Measurements from ENCODE around the gene SKA1.
"Not testable (repeated sequence)": the region's sequence is repeated elsewhere in the genome, so short reads cannot be mapped to it uniquely, and the experiment has no call there.

Gene SKA1

DNA sequence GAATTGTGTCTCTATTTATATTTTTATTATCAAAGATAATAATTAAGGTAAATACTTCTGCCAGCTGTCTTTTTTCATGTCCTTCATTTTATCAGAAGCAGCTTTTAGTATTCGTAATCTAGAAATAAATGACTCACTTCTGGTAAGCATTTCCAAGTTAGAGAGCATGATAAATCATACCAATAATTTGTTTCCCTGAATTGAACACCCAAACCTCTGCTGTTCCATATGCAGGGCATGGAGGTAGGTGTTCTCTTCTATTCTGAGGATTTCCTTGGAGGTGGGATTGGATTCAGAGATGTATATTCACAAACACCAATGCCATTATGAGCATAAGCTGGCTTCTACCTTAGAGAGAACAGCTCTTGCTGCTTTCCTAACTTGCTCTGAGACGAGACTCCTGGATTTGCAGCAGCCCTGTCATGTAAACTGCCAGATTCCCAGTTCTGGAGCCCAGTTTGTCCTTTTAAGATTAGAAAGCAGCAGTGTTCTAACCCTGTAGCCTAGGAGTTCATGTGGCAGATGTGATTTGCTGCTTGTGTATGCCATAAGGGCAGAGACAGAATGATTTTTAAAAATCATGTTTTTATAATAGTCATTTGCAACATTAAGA is 47.5 kb downstream of the SKA1 start:
- in situ Hi-C loops (cut with MboI; ENCODE audit: low sequenced_read_pairs, unreplicated experiment), result no loop called here

DNA sequence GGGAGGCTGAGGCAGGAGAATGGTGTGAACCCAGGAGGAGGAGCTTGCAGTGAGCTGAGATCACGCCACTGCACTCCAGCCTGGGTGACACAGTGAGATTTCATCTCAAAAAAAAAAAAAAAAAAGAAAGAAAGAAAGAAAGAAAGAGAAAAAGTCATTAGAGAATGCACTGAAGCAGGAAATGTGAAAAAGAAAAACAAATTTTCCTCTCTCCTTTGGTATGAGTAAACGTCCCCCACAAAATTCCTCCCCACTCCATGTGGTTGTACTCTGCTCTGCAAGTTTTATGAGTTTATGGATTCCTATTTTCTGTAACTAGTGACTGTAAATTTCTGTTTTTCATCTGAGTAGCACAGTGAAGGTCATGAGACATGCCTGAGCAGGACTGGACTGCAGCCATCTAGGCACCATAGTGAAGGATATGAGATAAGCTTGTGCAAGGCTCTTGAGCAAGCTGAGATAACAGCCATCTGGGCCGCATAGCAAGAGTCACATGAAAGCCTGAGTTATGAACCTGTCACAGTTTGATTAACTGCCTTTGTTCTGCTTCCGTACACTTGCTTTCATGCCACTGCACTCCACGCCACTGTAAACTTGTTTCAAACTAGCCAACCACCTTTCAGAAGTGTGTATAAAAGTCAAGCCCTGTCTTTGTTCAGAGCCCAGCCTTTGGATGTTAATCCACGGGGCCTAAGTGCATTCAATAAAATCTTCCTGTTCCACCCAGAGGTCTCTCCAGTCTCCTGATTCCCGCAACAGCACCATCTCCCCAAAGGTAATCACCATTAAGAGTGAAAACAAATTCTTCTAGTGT is 50.2 kb downstream of the SKA1 start:
- in situ Hi-C loops (cut with MboI; ENCODE audit: low sequenced_read_pairs, unreplicated experiment), result no loop called here
- TF ChIP-seq, protein P1, sequence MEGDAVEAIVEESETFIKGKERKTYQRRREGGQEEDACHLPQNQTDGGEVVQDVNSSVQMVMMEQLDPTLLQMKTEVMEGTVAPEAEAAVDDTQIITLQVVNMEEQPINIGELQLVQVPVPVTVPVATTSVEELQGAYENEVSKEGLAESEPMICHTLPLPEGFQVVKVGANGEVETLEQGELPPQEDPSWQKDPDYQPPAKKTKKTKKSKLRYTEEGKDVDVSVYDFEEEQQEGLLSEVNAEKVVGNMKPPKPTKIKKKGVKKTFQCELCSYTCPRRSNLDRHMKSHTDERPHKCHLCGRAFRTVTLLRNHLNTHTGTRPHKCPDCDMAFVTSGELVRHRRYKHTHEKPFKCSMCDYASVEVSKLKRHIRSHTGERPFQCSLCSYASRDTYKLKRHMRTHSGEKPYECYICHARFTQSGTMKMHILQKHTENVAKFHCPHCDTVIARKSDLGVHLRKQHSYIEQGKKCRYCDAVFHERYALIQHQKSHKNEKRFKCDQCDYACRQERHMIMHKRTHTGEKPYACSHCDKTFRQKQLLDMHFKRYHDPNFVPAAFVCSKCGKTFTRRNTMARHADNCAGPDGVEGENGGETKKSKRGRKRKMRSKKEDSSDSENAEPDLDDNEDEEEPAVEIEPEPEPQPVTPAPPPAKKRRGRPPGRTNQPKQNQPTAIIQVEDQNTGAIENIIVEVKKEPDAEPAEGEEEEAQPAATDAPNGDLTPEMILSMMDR (IDR thresholded peaks at IDR 0.05; ENCODE audit: borderline replicate concordance, control extremely low read depth, extremely low read depth, insufficient read depth, missing control alignments), result no peak
- no peak for DNase-seq (ENCODE audit: low spot score)

More for the DNA sequence above, 47.5 kb downstream of the SKA1 start:
- no peak for DNase-seq (ENCODE audit: low spot score)
- TF ChIP-seq, protein P1 (IDR thresholded peaks at IDR 0.05; ENCODE audit: borderline replicate concordance, control extremely low read depth, extremely low read depth, insufficient read depth, missing control alignments), result no peak

DNA sequence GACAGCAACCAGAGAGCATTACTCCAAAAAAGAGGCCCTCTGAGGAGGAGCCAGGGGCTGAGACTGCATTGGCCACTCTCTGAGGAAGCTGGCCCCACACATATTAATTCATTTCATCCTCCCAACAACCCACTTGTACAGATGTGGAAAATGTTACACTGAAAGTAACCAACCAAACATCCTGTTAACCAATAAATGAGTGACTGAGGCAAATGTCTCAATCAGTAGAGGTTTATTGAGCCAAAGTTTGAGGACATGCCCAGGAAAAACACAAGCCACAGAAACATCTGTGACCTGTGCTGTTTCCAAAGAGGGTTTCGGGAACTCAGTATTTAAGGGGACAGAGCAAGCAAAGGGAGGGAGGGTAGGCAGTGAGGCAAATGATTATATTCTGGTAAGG is 53.0 kb downstream of the SKA1 start:
- in situ Hi-C loops (cut with MboI; ENCODE audit: low sequenced_read_pairs, unreplicated experiment), result no loop called here
- DNase-seq (ENCODE audit: low spot score), result no peak
- TF ChIP-seq, protein P1 (IDR thresholded peaks at IDR 0.05; ENCODE audit: borderline replicate concordance, control extremely low read depth, extremely low read depth, insufficient read depth, missing control alignments), result no peak

DNA sequence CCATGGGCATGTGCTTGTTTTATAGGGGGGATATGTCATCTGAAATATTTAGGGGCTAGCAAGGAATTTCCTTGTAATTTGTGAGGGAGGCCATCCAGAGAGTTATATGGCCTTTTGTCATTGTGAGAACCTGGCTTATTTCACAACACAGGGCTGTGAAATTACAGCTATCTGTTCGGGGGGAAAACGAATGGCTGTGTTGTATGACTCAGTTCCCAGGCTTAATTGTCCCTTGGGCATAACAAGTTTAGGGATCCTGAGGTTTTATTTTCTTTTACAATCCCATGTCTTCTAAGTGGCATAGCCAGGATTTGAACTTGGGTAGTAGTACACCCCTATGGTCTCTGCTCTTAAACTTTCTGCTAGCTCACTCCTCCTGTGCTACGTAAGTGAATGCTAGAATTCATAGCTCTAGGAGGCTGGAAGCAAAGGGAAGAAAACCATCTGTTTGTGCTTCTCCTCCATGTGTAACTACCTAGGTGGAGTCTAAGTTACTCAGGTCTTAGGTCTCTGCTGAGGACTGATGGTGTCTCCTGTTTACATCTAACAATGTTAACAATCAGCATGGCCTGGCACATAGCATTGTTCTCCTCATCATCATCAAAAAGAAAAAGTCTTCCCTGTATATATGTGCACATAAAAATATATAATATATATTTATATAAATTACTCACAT is 53.8 kb downstream of the SKA1 start:
- TF ChIP-seq, protein P1 (IDR thresholded peaks at IDR 0.05; ENCODE audit: borderline replicate concordance, control extremely low read depth, extremely low read depth, insufficient read depth, missing control alignments), result no peak
- no peak for DNase-seq (ENCODE audit: low spot score)
- in situ Hi-C loops (cut with MboI; ENCODE audit: low sequenced_read_pairs, unreplicated experiment), result no loop called here

DNA sequence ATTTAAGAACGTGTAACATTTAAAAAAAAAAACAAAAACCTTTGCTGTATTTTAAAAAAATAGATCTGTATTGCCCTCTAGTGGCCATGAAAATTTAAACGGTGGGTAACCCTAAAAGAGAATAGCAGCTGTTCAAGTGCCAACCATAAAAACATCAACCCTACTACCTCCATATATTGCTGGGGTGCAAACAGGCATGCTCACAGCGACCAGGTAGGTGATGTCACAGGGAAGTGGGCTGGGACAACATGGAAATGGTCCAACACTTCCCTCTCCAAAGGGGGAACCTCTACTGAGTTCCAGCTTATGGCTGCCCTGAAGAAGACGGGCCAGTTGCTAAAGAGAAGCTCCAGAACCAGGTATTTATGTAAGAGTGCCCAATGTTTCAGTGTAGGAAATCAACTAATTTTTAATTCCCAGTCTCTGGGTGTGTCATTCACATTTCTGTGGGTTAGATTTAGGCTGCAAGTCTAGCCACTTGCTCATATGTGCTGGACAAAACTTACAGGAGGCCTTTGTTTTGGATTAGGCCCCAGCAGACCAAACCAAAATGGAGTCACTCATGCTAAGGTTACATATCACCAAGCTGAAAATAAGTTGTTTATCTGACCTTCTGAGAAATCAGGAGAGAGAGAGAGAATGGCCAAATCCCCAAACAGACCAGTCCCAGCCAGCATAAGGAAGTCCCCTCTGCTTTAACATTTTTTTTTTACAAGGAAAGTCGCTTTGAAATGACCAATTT is 54.5 kb downstream of the SKA1 start:
- DNase-seq (ENCODE audit: low spot score), result peak; percentile 41
- in situ Hi-C loops (cut with MboI; ENCODE audit: low sequenced_read_pairs, unreplicated experiment), result no loop called here
- TF ChIP-seq, protein P1 (IDR thresholded peaks at IDR 0.05; ENCODE audit: borderline replicate concordance, control extremely low read depth, extremely low read depth, insufficient read depth, missing control alignments), result peak; percentile 22

DNA sequence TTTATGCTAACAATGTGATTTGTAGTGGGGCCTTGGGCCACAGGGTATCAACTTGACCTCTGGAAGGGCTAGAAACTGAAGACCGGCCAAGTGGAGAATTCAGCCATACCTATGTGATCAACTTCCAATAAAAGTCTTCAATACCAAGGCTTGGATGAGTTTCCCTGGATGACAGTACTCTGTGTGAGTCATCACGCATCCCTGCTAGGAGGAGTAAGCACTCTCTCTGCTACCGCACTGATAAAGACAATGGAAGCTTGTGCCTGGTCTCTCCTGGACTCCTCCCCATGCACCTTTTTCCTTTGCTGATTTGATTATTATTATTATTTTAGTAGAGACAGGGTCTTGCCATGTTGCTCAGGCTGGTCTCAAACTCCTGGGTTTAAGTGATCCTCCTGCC is 58.1 kb downstream of the SKA1 start:
- DNase-seq (ENCODE audit: low spot score), result no peak
- TF ChIP-seq, protein P1 (IDR thresholded peaks at IDR 0.05; ENCODE audit: borderline replicate concordance, control extremely low read depth, extremely low read depth, insufficient read depth, missing control alignments), result no peak
- in situ Hi-C loops (cut with MboI; ENCODE audit: low sequenced_read_pairs, unreplicated experiment), result no loop called here

DNA sequence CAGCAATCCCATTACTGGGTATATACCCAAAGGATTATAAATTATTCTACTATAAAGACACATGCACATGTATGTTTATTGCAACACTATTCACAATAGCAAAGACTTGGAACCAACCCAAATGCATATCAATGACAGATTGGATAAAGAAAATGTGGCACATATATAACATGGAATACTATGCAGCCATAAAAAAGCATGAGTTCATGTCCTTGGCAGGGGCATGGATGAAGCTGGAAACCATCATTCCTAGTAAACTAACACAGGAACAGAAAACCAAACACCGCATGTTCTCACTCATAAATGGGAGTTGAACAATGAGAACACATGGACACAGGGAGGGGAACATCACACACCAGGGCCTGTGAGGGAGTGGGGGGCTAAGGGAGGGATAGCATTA is 61.9 kb downstream of the SKA1 start:
- in situ Hi-C loops (cut with MboI; ENCODE audit: low sequenced_read_pairs, unreplicated experiment); DNase-seq (ENCODE audit: low spot score): not testable (repeated sequence)
